ENCODE measurements around the gene SV2B.

- no peak for TF ChIP-seq CTCF (conservative IDR thresholded peaks at IDR 0.05 in 1 of 2, IDR thresholded peaks at IDR 0.05 in 1 of 2; ENCODE audit: low read depth in 1 of 2, low read length in 2 of 2)
- no peak for TF ChIP-seq EZH2 (IDR thresholded peaks at IDR 0.05; ENCODE audit: low read length, missing control alignments)
These were observed 9.8 kb downstream of the SV2B start for GRCh38 chr15:91109885-91110284.
